Activated T-cell treated with anti-CD3 and anti-CD28 coated beads, Interleukin-2, amount 50 U/mL, for 72 hours (primary cell): ENCODE results near the gene FHAD1. TPM values are rescaled to one million over a fixed set of nuclear protein-coding genes. Genes with fewer than 3 reads are reported as not detected.

Experiments used
- ATAC-seq, 2 donors: fragments of 150-1000 bp; cut with Tn5 transposase; replicated peaks in 1 of 2; 2 replicates each; pipeline ENCODE4 v1.10.0; 2021; ENCODE audit warnings: moderate library complexity in 2 of 2, mild to moderate bottlenecking in 1 of 2
- DNase-seq, 2 donors: peaks; one replicate each; pipeline ENCODE4 v3.0.0; 2021 to 2022; ENCODE audit warnings: mixed read lengths in 1 of 2
- H3K27ac Mint-ChIP-seq: one replicate; pipeline ENCODE4 v1.8.0; 2022; ENCODE audit warnings: mild to moderate bottlenecking, moderate library complexity, mixed read lengths
- H3K27me3 Mint-ChIP-seq: one replicate; pipeline ENCODE4 v1.8.0; 2022; ENCODE audit warnings: low read depth, mixed read lengths
- H3K36me3 Mint-ChIP-seq, 2 donors: one replicate each; pipeline ENCODE4 v1.8.0; 2022; ENCODE audit warnings: mixed read lengths in 2 of 2, mild to moderate bottlenecking in 1 of 2; ENCODE audit not compliant: insufficient read depth in 2 of 2
- H3K4me1 Mint-ChIP-seq: one replicate; pipeline ENCODE4 v1.8.0; 2022; ENCODE audit warnings: low read depth, mixed read lengths
- H3K4me3 Mint-ChIP-seq, 2 donors: one replicate each; pipeline ENCODE4 v1.8.0; 2022; ENCODE audit warnings: mild to moderate bottlenecking in 2 of 2, mixed read lengths in 2 of 2, moderate library complexity in 2 of 2
- H3K9me3 Mint-ChIP-seq, 2 donors: one replicate each; pipeline ENCODE4 v1.8.0; 2022; ENCODE audit warnings: mixed read lengths in 2 of 2
- total RNA-seq, 2 donors: library from RNA; stranded (reverse); gene quantifications; one replicate each; pipeline ENCODE4 v1.2.3, GENCODE V29; 2022

Gene FHAD1
- total RNA-seq, 2 donors from 2014 or later, result 0.49 TPM; not detected in 1

GRCh38 chr1:15402809-15403450 is 155.9 kb downstream of the FHAD1 start:
- no peaks in the 10 kb centered on the region for H3K4me1 Mint-ChIP-seq
- H3K27me3 Mint-ChIP-seq, result peaks cover 14% of the 10 kb centered on the region
- DNase-seq (no peak), ATAC-seq (no peak)
- H3K4me3 Mint-ChIP-seq, result no peak overlapping the region
- H3K27ac Mint-ChIP-seq, result no peak overlapping the region
- H3K9me3 Mint-ChIP-seq, result peaks cover 1 to 6% of the 10 kb centered on the region in 2 donors
- H3K36me3 Mint-ChIP-seq, result peaks cover 0 to 4% of the 10 kb centered on the region in 2 donors

- Mint-ChIP-seq H3K4me1 (peaks cover 2% of the 10 kb centered on the region), H3K36me3 (peaks cover 0 to 4% of the 10 kb centered on the region in 2 donors), H3K4me3 (no peak overlapping the region), H3K27me3 (peaks cover 21% of the 10 kb centered on the region), H3K27ac (no peak overlapping the region), H3K9me3 (peaks cover 1 to 3% of the 10 kb centered on the region in 2 donors)
- ATAC-seq (no peak), DNase-seq (no peak)
These were observed 157.0 kb downstream of the FHAD1 start for GRCh38 chr1:15403962-15404580.

GRCh38 chr1:15405106-15405850 is 158.3 kb downstream of the FHAD1 start:
- ATAC-seq, result no peak
- peaks cover 4% of the 10 kb centered on the region for H3K4me1 Mint-ChIP-seq
- H3K4me3 Mint-ChIP-seq, result no peak overlapping the region
- H3K36me3 Mint-ChIP-seq, result no peaks in the 10 kb centered on the region
- peak overlapping the region; percentile 19 for H3K27ac Mint-ChIP-seq
- H3K9me3 Mint-ChIP-seq, result peaks cover 0 to 1% of the 10 kb centered on the region in 2 donors
- peaks cover 23% of the 10 kb centered on the region for H3K27me3 Mint-ChIP-seq
- no peak for DNase-seq

GRCh38 chr1:15406614-15407559 is 159.9 kb downstream of the FHAD1 start:
- no peaks in the 10 kb centered on the region for H3K9me3 Mint-ChIP-seq
- peak overlapping the region in 1 of 2 donors; percentile 17 for H3K4me3 Mint-ChIP-seq
- peaks cover 23% of the 10 kb centered on the region for H3K27me3 Mint-ChIP-seq
- no peak overlapping the region for H3K27ac Mint-ChIP-seq
- ATAC-seq (no peak), DNase-seq (no peak)
- H3K4me1 Mint-ChIP-seq, result peaks cover 17% of the 10 kb centered on the region
- peaks cover 0 to 3% of the 10 kb centered on the region in 2 donors for H3K36me3 Mint-ChIP-seq

- Mint-ChIP-seq H3K27ac (no peak overlapping the region), H3K36me3 (peaks cover 0 to 3% of the 10 kb centered on the region in 2 donors), H3K9me3 (no peaks in the 10 kb centered on the region), H3K27me3 (peaks cover 23% of the 10 kb centered on the region), H3K4me1 (peaks cover 24% of the 10 kb centered on the region), H3K4me3 (peak overlapping the region in 1 of 2 donors; percentile 17)
- DNase-seq (no peak), ATAC-seq (no peak)
These were observed 160.6 kb downstream of the FHAD1 start for GRCh38 chr1:15407580-15407979.

- H3K36me3 Mint-ChIP-seq, result peaks cover 0 to 3% of the 10 kb centered on the region in 2 donors
- peaks cover 23% of the 10 kb centered on the region for H3K27me3 Mint-ChIP-seq
- no peak for DNase-seq
These were observed 161.9 kb downstream of the FHAD1 start for GRCh38 chr1:15408890-15409387.

GRCh38 chr1:15409388-15410222 is 162.6 kb downstream of the FHAD1 start, which contains the start of gene EFHD2:
Gene EFHD2, plus strand, starts transcription at chr1:15409888. Its CDS starts 84 bp downstream, at chr1:15409972.
- peaks cover 23% of the 10 kb centered on the region for H3K27me3 Mint-ChIP-seq
- peak within 1 kb of the TSS; percentile 95 to 96 for H3K4me3 Mint-ChIP-seq

More at GRCh38 chr1:15408890-15409387, 161.9 kb downstream of the FHAD1 start:
- Mint-ChIP-seq H3K9me3 (no peaks in the 10 kb centered on the region), H3K4me1 (peaks cover 35% of the 10 kb centered on the region), H3K27ac (no peak overlapping the region), H3K4me3 (peak overlapping the region; percentile 95 to 96)
- no peak for ATAC-seq

GRCh38 chr1:15410223-15410883 is 163.3 kb downstream of the FHAD1 start:
- Mint-ChIP-seq H3K9me3 (no peaks in the 10 kb centered on the region), H3K4me1 (peaks cover 49% of the 10 kb centered on the region), H3K4me3 (peak overlapping the region; percentile 95 to 96), H3K27ac (peak overlapping the region; percentile 88), H3K27me3 (peaks cover 23% of the 10 kb centered on the region), H3K36me3 (peaks cover 3 to 4% of the 10 kb centered on the region in 2 donors)
- DNase-seq, result no peak
- no peak for ATAC-seq

More at GRCh38 chr1:15409388-15410222, 162.6 kb downstream of the FHAD1 start, which contains the start of gene EFHD2:
- no peaks in the 10 kb centered on the region for H3K9me3 Mint-ChIP-seq
- DNase-seq (peak; percentile 88 to 89), ATAC-seq (peak; percentile 88 to 91)
- peaks cover 42% of the 10 kb centered on the region for H3K4me1 Mint-ChIP-seq
- peak within 1 kb of the TSS; percentile 88 for H3K27ac Mint-ChIP-seq
- H3K36me3 Mint-ChIP-seq, result peaks cover under 1 to 3% of the 10 kb centered on the region in 2 donors

- peak in 1 of 2 donors; percentile 25 for DNase-seq
- no peak for ATAC-seq
- Mint-ChIP-seq H3K9me3 (no peaks in the 10 kb centered on the region), H3K27me3 (peaks cover 23% of the 10 kb centered on the region), H3K4me1 (peaks cover 54% of the 10 kb centered on the region), H3K27ac (peak overlapping the region; percentile 88), H3K36me3 (peaks cover 3 to 4% of the 10 kb centered on the region in 2 donors), H3K4me3 (peak overlapping the region; percentile 95 to 96)
These were observed 163.8 kb downstream of the FHAD1 start for GRCh38 chr1:15410884-15411245.

- H3K4me3 Mint-ChIP-seq, result peak overlapping the region; percentile 95 to 96
- peaks cover 22% of the 10 kb centered on the region for H3K27me3 Mint-ChIP-seq
- DNase-seq, result peak; percentile 61 to 62
- H3K9me3 Mint-ChIP-seq, result no peaks in the 10 kb centered on the region
- peak; percentile 39 to 46 for ATAC-seq
- H3K36me3 Mint-ChIP-seq, result peaks cover 3 to 4% of the 10 kb centered on the region in 2 donors
- peak overlapping the region; percentile 73 for H3K27ac Mint-ChIP-seq
- H3K4me1 Mint-ChIP-seq, result peaks cover 62% of the 10 kb centered on the region
These were observed 164.6 kb downstream of the FHAD1 start for GRCh38 chr1:15411593-15412137.
